ENCODE results near the gene TRAF3IP3. TPM values are rescaled to one million over a fixed set of nuclear protein-coding genes. Genes with fewer than 3 reads are reported as not detected.
A peak's percentile ranks its signal among the peaks of the same experiment; 100 is the strongest.

The TRAF3IP3 gene
- total and polyA plus RNA-seq, 12 donors, result 0.45 to 8.0 (median 0.77) TPM

- Histone ChIP-seq H3K36me3 (peaks cover 0 to 32% (median 0%) of the 10 kb centered on the region in 9 donors), H3K4me3 (no peak overlapping the region), H3K4me1 (peaks cover 8 to 54% (median 22%) of the 10 kb centered on the region in 9 donors), H3K9me3 (no peaks in the 10 kb centered on the region), H3K27me3 (no peaks in the 10 kb centered on the region), H3K27ac (peak overlapping the region in 1 of 10 donors; percentile 90)
- DNase-seq (no peak), ATAC-seq (no peak)
- WGBS, 2 donors, result 80 to 93% methylated on average over 2 of the region's 2 CpGs
- intact Hi-C loops (cut with DNase I), result no loop called here
- TF ChIP-seq, protein P1, sequence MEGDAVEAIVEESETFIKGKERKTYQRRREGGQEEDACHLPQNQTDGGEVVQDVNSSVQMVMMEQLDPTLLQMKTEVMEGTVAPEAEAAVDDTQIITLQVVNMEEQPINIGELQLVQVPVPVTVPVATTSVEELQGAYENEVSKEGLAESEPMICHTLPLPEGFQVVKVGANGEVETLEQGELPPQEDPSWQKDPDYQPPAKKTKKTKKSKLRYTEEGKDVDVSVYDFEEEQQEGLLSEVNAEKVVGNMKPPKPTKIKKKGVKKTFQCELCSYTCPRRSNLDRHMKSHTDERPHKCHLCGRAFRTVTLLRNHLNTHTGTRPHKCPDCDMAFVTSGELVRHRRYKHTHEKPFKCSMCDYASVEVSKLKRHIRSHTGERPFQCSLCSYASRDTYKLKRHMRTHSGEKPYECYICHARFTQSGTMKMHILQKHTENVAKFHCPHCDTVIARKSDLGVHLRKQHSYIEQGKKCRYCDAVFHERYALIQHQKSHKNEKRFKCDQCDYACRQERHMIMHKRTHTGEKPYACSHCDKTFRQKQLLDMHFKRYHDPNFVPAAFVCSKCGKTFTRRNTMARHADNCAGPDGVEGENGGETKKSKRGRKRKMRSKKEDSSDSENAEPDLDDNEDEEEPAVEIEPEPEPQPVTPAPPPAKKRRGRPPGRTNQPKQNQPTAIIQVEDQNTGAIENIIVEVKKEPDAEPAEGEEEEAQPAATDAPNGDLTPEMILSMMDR (IDR thresholded peaks at IDR 0.05), result no peak
Measured at GRCh38 chr1:209766051-209766450, 10.2 kb downstream of the TRAF3IP3 start.

DNA sequence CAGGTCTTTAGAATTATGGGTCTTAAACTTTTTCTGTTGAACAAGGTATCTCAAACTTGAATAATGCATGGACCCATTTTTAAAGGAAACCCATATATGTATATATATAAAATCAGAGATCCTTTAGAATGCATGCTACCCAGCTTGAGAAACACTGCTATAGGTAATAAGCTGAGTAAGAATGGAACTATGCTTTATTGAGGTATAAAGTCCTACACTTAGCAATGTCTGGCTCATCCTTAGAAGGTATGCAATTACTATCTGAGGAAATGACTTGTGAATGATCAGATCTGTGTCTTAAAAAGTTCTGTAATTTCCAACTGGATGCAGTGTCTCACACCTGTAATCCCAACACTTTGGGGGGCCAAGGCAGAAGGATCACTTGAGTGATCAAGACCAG lies 11.2 kb downstream of the TRAF3IP3 start:
- ATAC-seq (no peak), DNase-seq (no peak)
- Histone ChIP-seq H3K9me3 (no peaks in the 10 kb centered on the region), H3K27ac (peak overlapping the region in 1 of 10 donors; percentile 90), H3K4me3 (no peak overlapping the region), H3K4me1 (peaks cover 8 to 46% (median 22%) of the 10 kb centered on the region in 9 donors), H3K27me3 (no peaks in the 10 kb centered on the region), H3K36me3 (peaks cover 0 to 24% (median 0%) of the 10 kb centered on the region in 9 donors)
- TF ChIP-seq, protein P1 (IDR thresholded peaks at IDR 0.05), result no peak
- intact Hi-C loops (cut with DNase I), result no loop called here

GRCh38 chr1:209767706-209768105 lies 11.9 kb downstream of the TRAF3IP3 start:
- Histone ChIP-seq H3K4me1 (peaks cover 8 to 46% (median 22%) of the 10 kb centered on the region in 9 donors), H3K27ac (peak overlapping the region in 4 of 10 donors; percentile 73 to 90 (median 86)), H3K4me3 (peak overlapping the region in 1 of 10 donors; percentile 45), H3K36me3 (peaks cover 0 to 28% (median 0%) of the 10 kb centered on the region in 9 donors), H3K9me3 (no peaks in the 10 kb centered on the region), H3K27me3 (no peaks in the 10 kb centered on the region)
- DNase-seq (no peak), ATAC-seq (no peak)
- intact Hi-C loops (cut with DNase I), result no loop called here
- TF ChIP-seq, protein P1 (IDR thresholded peaks at IDR 0.05), result no peak

DNA sequence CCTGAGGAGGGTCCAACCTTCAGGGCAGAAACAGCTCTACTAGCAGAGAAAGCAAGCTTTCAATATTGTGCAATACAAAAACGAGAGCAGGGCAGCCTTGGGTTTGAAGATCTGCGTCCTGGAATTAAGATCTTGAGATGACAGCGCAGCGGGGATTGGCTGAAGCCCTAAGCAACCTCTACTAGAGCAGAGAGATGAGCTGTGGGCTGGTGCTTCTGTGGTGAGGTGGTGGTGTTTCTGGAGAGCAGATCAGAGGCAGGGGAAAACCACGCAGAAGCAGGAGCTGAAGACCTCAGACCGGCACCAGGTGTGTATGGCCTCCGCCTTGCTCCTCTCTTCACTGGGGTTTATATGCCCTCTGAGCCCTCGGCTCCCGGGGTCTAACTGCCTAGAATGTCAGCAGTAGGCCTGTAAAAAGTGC lies 12.5 kb downstream of the TRAF3IP3 start:
- peak in 5 of 8 donors; percentile 10 to 31 (median 13) for ATAC-seq
- peaks cover 8 to 46% (median 22%) of the 10 kb centered on the region in 9 donors for H3K4me1 ChIP-seq
- H3K27ac ChIP-seq, result peak overlapping the region in 9 of 10 donors; percentile 72 to 90 (median 81)
- TF ChIP-seq, protein P1 (IDR thresholded peaks at IDR 0.05), result no peak
- DNase-seq, result no peak
- H3K9me3 ChIP-seq, result no peaks in the 10 kb centered on the region
- peaks cover 0 to 24% (median 0%) of the 10 kb centered on the region in 9 donors for H3K36me3 ChIP-seq
- H3K27me3 ChIP-seq, result no peaks in the 10 kb centered on the region
- 89 to 96% methylated on average over 9 of the region's 9 CpGs for WGBS, 2 donors
- intact Hi-C loops (cut with DNase I), result no loop called here
- peak overlapping the region in 2 of 10 donors; percentile 10 to 45 for H3K4me3 ChIP-seq

Data from heart right ventricle (tissue), 16 donors.